Right atrium auricular region (tissue), 2 donors: ENCODE measurements around the gene TM7SF3. TPM values are rescaled to one million over a fixed set of nuclear protein-coding genes. Genes with fewer than 3 reads are reported as not detected.
"Not testable (repeated sequence)": the region's sequence is repeated elsewhere in the genome, so short reads cannot be mapped to it uniquely, and the experiment has no call there.

Source experiments
- DNase-seq: peaks from one replicate; pipeline ENCODE4 v3.0.0-alpha.2; 2019; ENCODE audit warnings: low spot score
- H3K27ac ChIP-seq, 2 donors: fragments of 200-600 bp; sonication (generic); 1 replicate in 1 of 2; 2 replicates in 1 of 2; pipeline ENCODE4 v1.5.1; 2016 to 2019
- H3K27me3 ChIP-seq, 2 donors: fragments of 200-600 bp; sonication (generic); one replicate each; pipeline versions ENCODE4 v1.5.1 to v1.6.0; 2017 to 2019
- H3K36me3 ChIP-seq: fragments of 200-600 bp; sonication (generic); one replicate; pipeline ENCODE4 v1.5.1; 2016
- H3K4me1 ChIP-seq, 2 donors: fragments of 200-600 bp; sonication (generic); one replicate each; pipeline versions ENCODE4 v1.5.1 to v1.6.0; 2017 to 2019
- H3K4me3 ChIP-seq, 2 donors: fragments of 200-600 bp; sonication (generic); 1 replicate in 1 of 2; 2 replicates in 1 of 2; pipeline ENCODE4 v1.5.1; 2017 to 2019; ENCODE audit warnings: mild to moderate bottlenecking in 1 of 2, moderate library complexity in 1 of 2
- H3K9me3 ChIP-seq, 2 donors: fragments of 200-600 bp; sonication (generic); one replicate each; pipeline ENCODE4 v1.5.1; 2019
- total RNA-seq, 2 donors: library from RNA; depleted of rRNA; stranded (reverse); fragments of >200 nt; gene quantifications; one replicate each; pipeline ENCODE4 v1.1.0, GENCODE V29; 2016
- TF ChIP-seq, protein P1 (sequence below), 2 donors: fragments of 200-600 bp; sonication (generic); IDR thresholded peaks; one replicate each; pipeline ENCODE4 v1.5.1; 2019; ENCODE audit warnings: antibody characterized with exemption in 2 of 2

TM7SF3 gene
- total RNA-seq, 2 donors from 2014 or later, result 23.0 to 34.6 TPM

DNA sequence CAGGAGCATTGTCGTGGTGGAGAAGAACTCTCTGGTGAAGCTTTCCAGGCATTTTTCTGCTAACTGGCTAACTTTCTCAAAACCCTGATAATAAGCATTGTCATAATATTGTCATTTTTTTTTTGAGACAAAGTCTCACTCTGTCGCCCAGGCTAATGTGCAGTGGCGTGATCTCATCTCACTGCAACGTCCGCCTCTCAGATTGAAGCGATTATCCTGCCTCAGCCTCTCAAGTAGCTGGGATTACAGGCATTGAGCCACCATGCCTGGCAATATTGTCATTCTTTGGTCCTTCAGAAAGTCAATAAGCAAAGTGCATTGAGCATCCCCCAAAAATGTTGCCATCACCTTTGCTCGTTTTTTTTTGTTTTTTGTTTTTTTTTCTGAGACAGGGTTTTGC is 41.8 kb upstream of the TM7SF3 start:
- H3K4me3 ChIP-seq, result no peak overlapping the region
- no peaks in the 10 kb centered on the region for H3K4me1 ChIP-seq
- no peaks in the 10 kb centered on the region for H3K36me3 ChIP-seq
- H3K9me3 ChIP-seq, result no peaks in the 10 kb centered on the region
- TF ChIP-seq, protein P1, sequence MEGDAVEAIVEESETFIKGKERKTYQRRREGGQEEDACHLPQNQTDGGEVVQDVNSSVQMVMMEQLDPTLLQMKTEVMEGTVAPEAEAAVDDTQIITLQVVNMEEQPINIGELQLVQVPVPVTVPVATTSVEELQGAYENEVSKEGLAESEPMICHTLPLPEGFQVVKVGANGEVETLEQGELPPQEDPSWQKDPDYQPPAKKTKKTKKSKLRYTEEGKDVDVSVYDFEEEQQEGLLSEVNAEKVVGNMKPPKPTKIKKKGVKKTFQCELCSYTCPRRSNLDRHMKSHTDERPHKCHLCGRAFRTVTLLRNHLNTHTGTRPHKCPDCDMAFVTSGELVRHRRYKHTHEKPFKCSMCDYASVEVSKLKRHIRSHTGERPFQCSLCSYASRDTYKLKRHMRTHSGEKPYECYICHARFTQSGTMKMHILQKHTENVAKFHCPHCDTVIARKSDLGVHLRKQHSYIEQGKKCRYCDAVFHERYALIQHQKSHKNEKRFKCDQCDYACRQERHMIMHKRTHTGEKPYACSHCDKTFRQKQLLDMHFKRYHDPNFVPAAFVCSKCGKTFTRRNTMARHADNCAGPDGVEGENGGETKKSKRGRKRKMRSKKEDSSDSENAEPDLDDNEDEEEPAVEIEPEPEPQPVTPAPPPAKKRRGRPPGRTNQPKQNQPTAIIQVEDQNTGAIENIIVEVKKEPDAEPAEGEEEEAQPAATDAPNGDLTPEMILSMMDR (IDR thresholded peaks at IDR 0.05), result no peak
- H3K27ac ChIP-seq, result no peak overlapping the region
- no peaks in the 10 kb centered on the region for H3K27me3 ChIP-seq
- no peak for DNase-seq

DNA sequence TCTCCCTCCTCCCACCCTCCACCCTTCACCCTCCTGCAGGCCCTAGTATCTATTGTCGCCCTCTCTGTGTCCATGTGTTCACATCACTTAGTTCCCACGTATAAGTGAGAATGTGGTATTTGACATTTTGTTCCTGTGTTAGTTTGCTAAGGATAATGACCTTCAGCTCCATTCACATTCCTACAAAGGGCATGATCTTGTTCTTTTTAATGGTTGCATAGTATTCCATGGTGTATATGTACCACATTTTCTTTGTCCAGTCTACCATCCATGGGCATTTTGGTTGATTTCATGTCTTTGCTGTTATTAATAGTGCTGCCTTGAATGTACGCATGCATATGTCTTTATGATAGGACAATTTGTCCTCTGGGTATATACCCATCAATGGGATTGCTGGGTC is 38.6 kb upstream of the TM7SF3 start:
- Histone ChIP-seq H3K9me3 (no peaks in the 10 kb centered on the region), H3K27ac (no peak overlapping the region), H3K27me3 (no peaks in the 10 kb centered on the region), H3K4me1 (no peaks in the 10 kb centered on the region), H3K36me3 (no peaks in the 10 kb centered on the region), H3K4me3 (no peak overlapping the region)
- DNase-seq, result no peak
- TF ChIP-seq, protein P1 (IDR thresholded peaks at IDR 0.05), result no peak

DNA sequence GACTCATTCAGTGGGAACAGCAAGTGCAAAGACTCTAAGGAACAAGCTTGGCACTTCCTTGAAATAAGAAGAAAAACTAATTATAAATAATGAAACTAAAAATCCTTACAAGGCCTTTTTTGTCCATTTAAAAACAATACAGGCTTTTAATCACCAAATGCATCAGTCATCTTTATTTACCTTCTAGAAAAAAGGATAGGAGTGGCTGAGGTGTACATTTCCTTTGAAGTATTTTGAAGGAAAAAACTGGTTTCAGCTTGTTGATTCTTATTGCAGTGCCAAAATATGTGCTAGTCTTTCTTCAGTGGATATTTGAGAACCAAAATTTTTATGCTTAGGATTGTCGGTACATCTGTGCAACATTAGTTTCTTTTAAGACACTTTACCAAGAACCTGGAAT is 38.0 kb upstream of the TM7SF3 start:
- TF ChIP-seq, protein P1 (IDR thresholded peaks at IDR 0.05), result no peak
- Histone ChIP-seq H3K9me3 (no peaks in the 10 kb centered on the region), H3K27me3 (no peaks in the 10 kb centered on the region), H3K27ac (no peak overlapping the region), H3K4me3 (no peak overlapping the region), H3K36me3 (no peaks in the 10 kb centered on the region), H3K4me1 (no peaks in the 10 kb centered on the region)
- no peak for DNase-seq

DNA sequence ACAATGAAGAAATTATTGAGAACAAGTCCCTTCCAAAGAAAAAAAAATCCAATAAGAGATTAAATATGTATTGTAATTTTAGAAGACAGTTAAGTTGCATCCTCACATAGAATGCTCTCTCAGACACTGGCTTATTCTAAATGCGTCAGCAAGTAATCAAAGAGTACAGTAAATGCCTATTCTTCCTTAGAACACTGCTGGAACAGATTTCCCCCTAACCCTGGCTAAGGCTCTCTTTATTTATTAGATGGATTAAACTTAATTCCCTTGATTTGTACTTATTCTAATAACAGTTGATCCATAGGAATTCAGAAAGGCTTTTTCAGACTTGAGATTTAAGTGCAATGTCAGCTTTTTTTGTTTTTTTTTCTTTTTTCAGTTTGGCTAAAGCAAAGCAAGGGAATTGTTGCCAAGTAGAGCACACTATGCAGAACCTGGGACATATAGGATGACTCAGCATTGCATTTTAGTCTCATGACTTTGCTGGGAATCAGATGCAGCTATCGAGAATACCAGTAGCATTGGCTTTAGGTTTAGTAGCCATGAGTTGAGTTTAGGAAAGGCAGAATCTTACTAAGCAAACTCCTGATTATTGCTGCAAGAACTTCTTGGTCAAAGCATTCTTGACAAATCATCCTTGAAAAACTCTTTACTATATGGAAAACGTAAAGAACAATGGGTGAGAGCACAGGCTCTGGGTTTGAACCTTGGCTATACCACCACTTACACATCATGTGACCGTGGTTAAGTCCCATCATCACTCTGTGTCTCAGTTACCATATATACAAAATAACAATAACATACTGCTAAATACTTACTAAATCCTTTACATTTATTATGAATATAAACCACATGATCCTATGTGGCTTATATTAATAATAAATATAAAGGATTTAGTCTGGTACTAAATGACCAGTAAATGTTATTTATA is 34.9 kb upstream of the TM7SF3 start:
- H3K4me1 ChIP-seq, result no peaks in the 10 kb centered on the region
- H3K27ac ChIP-seq, result no peak overlapping the region
- TF ChIP-seq, protein P1 (IDR thresholded peaks at IDR 0.05), result no peak
- no peaks in the 10 kb centered on the region for H3K27me3 ChIP-seq
- H3K36me3 ChIP-seq, result no peaks in the 10 kb centered on the region
- no peak overlapping the region for H3K4me3 ChIP-seq
- no peak for DNase-seq
- no peaks in the 10 kb centered on the region for H3K9me3 ChIP-seq

DNA sequence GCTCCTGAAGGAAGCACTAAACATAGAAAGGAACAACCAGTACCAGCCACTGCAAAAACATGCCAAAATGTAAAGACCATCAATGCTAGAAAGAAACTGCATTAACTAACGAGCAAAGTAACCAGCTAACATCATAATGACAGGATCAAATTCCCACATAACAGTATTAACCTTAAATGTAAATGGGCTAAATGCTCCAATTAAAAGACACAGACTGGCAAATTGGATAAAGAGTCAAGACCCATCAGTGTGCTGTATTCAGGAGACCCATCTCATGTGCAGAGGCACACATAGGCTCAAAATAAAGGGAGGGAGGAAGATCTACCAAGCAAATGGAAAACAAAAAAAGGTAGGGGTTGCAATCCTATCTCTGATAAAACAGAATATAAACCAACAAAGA is 27.8 kb upstream of the TM7SF3 start:
- not testable (repeated sequence) for DNase-seq, H3K27ac ChIP-seq, H3K9me3 ChIP-seq, H3K27me3 ChIP-seq, H3K4me1 ChIP-seq, H3K4me3 ChIP-seq, H3K36me3 ChIP-seq

DNA sequence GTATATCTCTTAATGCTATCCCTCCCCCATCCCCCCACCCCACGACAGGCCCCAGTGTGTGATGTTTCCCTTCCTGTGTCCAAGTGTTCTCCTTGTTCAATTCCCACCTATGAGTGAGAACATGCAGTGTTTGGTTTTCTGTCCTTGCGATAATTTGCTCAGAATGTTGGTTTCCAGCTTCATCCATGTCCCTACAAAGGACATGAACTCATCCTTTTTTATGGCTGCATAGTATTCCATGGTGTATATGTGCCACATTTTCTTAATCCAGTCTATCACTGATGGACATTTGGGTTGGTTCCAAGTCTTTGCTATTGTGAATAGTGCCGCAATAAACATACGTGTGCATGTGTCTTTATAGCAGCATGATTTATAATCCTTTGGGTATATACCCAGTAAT is 26.5 kb upstream of the TM7SF3 start:
- not testable (repeated sequence) for H3K4me1 ChIP-seq, H3K9me3 ChIP-seq, H3K36me3 ChIP-seq, H3K27me3 ChIP-seq, DNase-seq, H3K27ac ChIP-seq, H3K4me3 ChIP-seq
